ENCODE measurements around the gene ZNF217. TPM values are rescaled to one million over a fixed set of nuclear protein-coding genes. Genes with fewer than 3 reads are reported as not detected.

ZNF217 gene
- total and polyA plus RNA-seq, 10 of the 15 experiments (the other 5 are each of a cell fraction or from before 2014, with no cell fraction given) = 8.5 to 76.6 (median 40.6) TPM

- Histone ChIP-seq H3K27me3 (replicated peaks in 1 of 2; ENCODE audit: control insufficient read depth in 2 of 2, insufficient read depth in 2 of 2, low read length in 1 of 2) (no peaks in the 10 kb centered on the region), H3K27ac (ENCODE audit: control insufficient read depth, insufficient read depth) (peak overlapping the region; percentile 99), H2AFZ (ENCODE audit: control insufficient read depth, low read depth, low read length) (peak overlapping the region; percentile 88), H3K4me2 (ENCODE audit: control insufficient read depth, insufficient read depth) (peak overlapping the region; percentile 96), H3K9me3 (replicated peaks; ENCODE audit: control insufficient read depth, insufficient read depth, low read length) (no peaks in the 10 kb centered on the region), H3K79me2 (ENCODE audit: control insufficient read depth, insufficient read depth, low read length) (peaks cover 2% of the 10 kb centered on the region), H3K4me1 (ENCODE audit: control insufficient read depth, insufficient read depth, low read length) (peaks cover 38% of the 10 kb centered on the region), H4K20me1 (ENCODE audit: control insufficient read depth, insufficient read depth) (no peaks in the 10 kb centered on the region), H3K4me3 (peak overlapping the region; percentile 54; the same call in 1 of the 2 replicates), H3K36me3 (ENCODE audit: control insufficient read depth in 2 of 2, insufficient read depth in 2 of 2, low read length in 1 of 2) (no peaks in the 10 kb centered on the region), H3K9ac (ENCODE audit: control insufficient read depth, insufficient read depth, low read length) (peak overlapping the region; percentile 88)
- ATAC-seq (no peak), FAIRE-seq (no peak), DNase-seq (ENCODE audit: low read depth, low spot score) (no peak)
- TF ChIP-seq CHD4 (IDR thresholded peaks at IDR 0.05) = no peak
- no peak for TF ChIP-seq CHD1 (IDR thresholded peaks at IDR 0.05; ENCODE audit: low read depth, low read length)
- TF ChIP-seq STAT3 (IDR thresholded peaks at IDR 0.05; ENCODE audit: low read depth, low read length) = no peak
- no peak for TF ChIP-seq ASH2L (IDR thresholded peaks at IDR 0.05; ENCODE audit: borderline replicate concordance, low read depth)
- no peak for TF ChIP-seq TCF7 (IDR thresholded peaks at IDR 0.05; ENCODE audit: borderline replicate concordance)
- TF ChIP-seq RCOR1 (conservative IDR thresholded peaks at IDR 0.05; ENCODE audit: low read depth, low read length) = no peak
- no peak for TF ChIP-seq POU2F2 (IDR thresholded peaks at IDR 0.05; ENCODE audit: borderline replicate concordance, low read depth, low read length)
- TF ChIP-seq ZNF687 (IDR thresholded peaks at IDR 0.05) = no peak
- no peak for TF ChIP-seq NFYA (IDR thresholded peaks at IDR 0.05; ENCODE audit: borderline replicate concordance, low read depth, low read length)
- TF ChIP-seq ZNF217 (IDR thresholded peaks at IDR 0.05) = no peak
- ChIA-PET RAD21 (ENCODE audit: unreplicated experiment) (interaction anchor here (1.1 to 6.2 kb wide), 33 partner anchors 9 to 317 kb away, joined by 3 to 79 read pairs (median 7); partner anchors contain the start of gene ZNF217), CTCF (interaction anchor here (0.7 to 4.4 kb wide), 11 partner anchors 12 to 317 kb away, joined by 3 to 46 read pairs (median 6); no protein-coding TSS in a partner anchor), SMC1A (ENCODE audit: uncharacterized antibody, unreplicated experiment) (interaction anchor here (0.6 to 5.9 kb wide), 32 partner anchors 9 to 310 kb away, joined by 3 to 94 read pairs (median 5); no protein-coding TSS in a partner anchor), POLR2A (interaction anchor here (0.5 to 8.2 kb wide), 14 partner anchors 12 to 285 kb away, joined by 3 to 84 read pairs (median 8); partner anchors contain the start of gene ZNF217)
- in situ Hi-C loops (cut with MboI) (no loop called here), intact Hi-C loops (cut with micrococcal nuclease; ENCODE audit: unreplicated experiment) (loop anchor here (2.0 to 5.0 kb wide), 2 partner anchors 34 to 36 kb away; no protein-coding TSS in a partner anchor)
- 0% methylated on average over 3 of the region's 3 CpGs for WGBS (ENCODE audit: insufficient coverage, insufficient replicate concordance, low lambda C conversion rate, missing lambda C conversion rate)
- BruUV-seq (replicated peaks) = TSS peak; percentile 96
Measured at GRCh38 chr20:53623134-53623453, 29.5 kb upstream of the ZNF217 start.

Data from GM12878 (cell line).